GM12891 (cell line): ENCODE results near the gene PAM16.

Experiments
- POLR2A ChIP-seq: IDR thresholded peaks from 2 replicates; pipeline ENCODE4 v1.6.1; 2011; ENCODE audit warnings: low read depth, low read length, control low read depth
- POLR2AphosphoS5 ChIP-seq: IDR thresholded peaks from 2 replicates; pipeline ENCODE4 v1.6.1; 2011; ENCODE audit warnings: low read depth, low read length, control low read depth
- TAF1 ChIP-seq: IDR thresholded peaks from 2 replicates; pipeline ENCODE4 v1.6.1; 2011; ENCODE audit warnings: low read depth, low read length, control low read depth

GRCh38 chr16:4322121-4323052 is 28.7 kb downstream of the PAM16 start:
- TF ChIP-seq POLR2A (no peak), POLR2AphosphoS5 (no peak), TAF1 (no peak)
